NCI-H2196 (cell line): ENCODE results near the gene TACR2.

Experiments
- DNase-seq: peaks from one replicate; lab custom pipeline; 2025; ENCODE audit not compliant: unreplicated experiment; lab: John Stamatoyannopoulos, UW

The TACR2 gene

GRCh38 chr10:69405221-69405620 is 11.5 kb downstream of the TACR2 start:
- no peak for DNase-seq

- DNase-seq: no peak
Observed at GRCh38 chr10:69404786-69405185, 11.9 kb downstream of the TACR2 start.

DNA sequence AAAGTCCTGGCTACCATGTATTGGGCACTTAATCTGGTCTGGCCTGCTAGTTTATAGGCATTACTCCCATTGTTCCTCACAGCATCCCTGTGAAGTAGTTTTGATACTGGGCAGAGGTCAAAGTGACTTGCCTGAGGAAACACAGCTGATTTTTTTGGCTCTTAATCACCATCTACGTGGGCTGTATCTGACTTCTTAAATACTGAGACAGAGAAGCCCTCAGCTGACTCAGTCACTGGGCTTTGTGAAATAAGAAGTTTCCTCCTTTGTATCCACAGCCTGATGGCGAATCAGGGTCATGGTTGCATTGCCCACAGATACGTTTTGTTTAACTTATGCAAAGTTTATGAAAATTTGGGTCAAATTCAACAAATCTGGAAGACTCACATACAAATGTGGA is 13.2 kb downstream of the TACR2 start:
- no peak for DNase-seq

GRCh38 chr10:69403066-69403465 is 13.7 kb downstream of the TACR2 start:
- DNase-seq: no peak

- DNase-seq: no peak
Observed at GRCh38 chr10:69402386-69402785, 14.3 kb downstream of the TACR2 start.

DNA sequence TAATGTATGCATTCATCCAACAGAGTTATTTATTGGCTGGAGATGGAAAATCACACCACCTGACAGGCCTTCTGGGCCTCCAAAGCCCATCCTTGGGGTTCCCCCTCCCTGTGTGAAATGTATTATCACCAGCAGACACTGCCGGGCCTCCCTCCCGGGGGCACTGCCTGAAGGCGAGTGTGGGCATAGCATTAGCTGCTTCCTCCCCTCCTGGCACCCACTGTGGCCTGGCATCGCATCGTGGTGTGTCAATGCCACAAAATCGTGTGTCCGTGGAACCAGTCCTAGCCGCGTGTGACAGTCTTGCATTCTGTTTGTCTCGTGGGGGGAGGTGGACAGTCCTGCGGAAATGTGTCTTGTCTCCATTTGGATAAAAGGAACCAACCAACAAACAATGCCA is 15.3 kb downstream of the TACR2 start:
- no peak for DNase-seq

- no peak for DNase-seq
Observed at GRCh38 chr10:69400936-69401335, 15.8 kb downstream of the TACR2 start.

DNA sequence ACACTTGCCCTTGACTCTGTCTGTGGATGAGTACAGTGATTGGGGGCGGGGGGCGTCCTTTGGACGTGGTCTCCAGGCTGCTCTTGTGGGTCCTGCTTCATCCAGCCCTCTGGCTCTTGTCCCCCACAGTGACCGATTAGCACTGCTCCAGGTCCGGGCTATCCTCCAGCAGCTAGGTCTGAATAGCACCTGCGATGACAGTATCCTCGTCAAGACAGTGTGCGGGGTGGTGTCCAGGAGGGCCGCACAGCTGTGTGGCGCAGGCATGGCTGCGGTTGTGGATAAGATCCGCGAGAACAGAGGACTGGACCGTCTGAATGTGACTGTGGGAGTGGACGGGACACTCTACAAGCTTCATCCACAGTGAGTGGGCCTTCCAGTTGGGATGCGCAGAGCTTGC is 18.3 kb downstream of the TACR2 start:
- DNase-seq: no peak

GRCh38 chr10:69397972-69398371 is 18.7 kb downstream of the TACR2 start:
- no peak for DNase-seq

DNA sequence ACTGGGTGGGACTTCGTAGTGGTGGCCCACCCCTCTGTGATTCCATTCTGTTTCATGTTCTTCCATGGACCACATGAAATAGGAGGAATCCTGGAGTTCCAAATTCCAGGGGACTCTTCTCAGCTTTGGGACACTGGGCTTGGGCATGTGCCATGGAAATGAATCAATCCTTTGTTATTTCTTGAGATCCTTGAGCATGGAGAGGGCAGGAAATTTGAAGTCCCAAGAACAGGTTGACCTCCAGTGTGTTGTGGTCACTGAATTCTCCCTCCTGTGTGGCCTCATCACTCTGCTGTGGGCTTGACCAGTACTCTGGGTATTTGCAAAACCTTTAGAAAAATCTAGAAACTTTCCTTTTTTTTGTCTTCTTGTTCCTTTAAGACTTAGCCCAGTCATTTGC is 22.7 kb downstream of the TACR2 start:
- no peak for DNase-seq

DNA sequence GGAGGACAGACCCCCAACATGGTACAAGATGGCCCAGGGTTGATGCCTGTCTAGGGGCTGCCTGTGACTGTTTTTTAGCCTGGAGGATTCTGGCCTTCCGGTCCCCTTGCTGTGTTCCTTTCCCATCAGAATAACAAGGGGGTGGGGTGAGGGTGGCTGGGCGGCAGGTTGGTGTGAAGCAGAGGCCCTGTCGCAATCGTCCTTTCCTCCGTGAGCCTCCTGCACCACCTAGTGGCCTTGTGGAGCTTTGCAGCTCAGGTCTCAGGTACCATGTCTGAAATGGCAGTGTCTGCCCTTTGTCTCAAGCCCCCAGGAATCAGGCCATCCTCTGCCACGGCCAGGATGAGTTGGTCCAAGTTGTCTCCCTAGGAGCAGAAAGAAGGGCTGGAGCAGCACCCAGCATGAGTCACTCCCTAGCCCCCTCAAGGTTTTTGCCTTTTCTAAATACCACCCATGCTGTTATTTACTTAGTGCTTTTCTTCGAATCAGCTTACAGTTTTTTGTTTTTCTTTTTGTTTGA is 24.2 kb downstream of the TACR2 start:
- DNase-seq: peak; percentile 78

DNA sequence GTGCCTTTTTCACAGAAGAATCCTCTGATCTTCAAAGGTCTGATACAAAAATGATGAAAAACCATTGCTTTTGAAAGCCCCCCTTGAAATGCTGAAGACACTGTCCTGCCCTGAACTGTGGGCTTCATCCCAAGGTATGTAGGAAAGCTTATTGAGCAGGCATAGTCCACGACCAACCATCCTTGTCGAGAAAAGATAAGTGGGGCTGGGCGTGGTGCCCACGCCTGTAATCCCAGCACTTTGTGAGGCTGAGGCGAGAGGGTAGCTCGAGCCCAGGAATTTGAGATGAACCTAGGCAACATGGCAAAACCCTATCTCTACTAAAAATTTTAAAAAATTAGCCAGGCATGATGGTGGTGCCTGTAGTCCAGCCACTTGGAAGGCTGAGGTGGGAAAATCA is 25.6 kb downstream of the TACR2 start:
- DNase-seq: no peak

GRCh38 chr10:69389827-69390490 is 26.8 kb downstream of the TACR2 start:
- peak; percentile 39 for DNase-seq

GRCh38 chr10:69388488-69388887 is 28.2 kb downstream of the TACR2 start:
- no peak for DNase-seq

DNA sequence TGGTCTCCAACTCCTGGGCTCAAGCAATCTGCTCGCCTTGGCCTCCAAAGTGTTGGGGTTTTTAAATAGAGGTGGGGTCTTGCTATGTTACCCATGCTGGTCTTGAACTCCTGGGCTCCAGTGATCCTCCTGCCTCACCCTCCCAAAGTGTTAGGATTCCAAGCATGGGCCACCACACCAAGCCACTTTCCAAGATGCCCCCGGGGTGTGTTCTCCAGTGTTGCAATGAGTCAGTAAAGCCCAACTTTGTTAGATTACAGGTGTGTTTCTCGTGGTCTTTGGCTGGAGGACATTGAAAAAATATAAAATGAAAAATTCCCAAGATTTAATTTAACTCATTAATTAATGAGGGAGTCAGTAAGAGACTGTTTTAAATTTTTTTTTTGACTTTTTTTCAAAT is 29.2 kb downstream of the TACR2 start:
- no peak for DNase-seq

GRCh38 chr10:69385454-69386350 is 31.0 kb downstream of the TACR2 start:
- DNase-seq: no peak

- no peak for DNase-seq
Observed at GRCh38 chr10:69384320-69384719, 32.4 kb downstream of the TACR2 start.

DNA sequence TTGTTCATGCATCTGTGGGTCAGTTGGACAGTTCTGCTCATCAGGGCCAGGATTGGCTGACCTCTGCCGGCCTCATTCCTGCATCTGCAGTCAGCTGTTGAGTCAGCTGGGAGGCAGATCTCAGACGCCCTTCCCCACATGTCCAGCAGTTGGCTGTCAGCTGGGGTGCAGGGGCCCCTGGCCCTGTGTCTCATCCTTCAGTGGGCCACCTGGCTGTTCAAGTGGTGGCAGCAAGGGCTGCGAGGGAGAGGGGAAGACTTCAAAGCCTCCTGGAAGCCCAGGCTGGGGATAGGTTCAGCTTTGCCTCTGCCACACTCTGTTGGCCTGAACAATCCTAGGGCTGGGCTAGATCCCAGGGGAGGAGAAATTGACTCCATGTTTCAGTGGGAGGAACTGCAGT is 33.2 kb downstream of the TACR2 start:
- DNase-seq: no peak

DNA sequence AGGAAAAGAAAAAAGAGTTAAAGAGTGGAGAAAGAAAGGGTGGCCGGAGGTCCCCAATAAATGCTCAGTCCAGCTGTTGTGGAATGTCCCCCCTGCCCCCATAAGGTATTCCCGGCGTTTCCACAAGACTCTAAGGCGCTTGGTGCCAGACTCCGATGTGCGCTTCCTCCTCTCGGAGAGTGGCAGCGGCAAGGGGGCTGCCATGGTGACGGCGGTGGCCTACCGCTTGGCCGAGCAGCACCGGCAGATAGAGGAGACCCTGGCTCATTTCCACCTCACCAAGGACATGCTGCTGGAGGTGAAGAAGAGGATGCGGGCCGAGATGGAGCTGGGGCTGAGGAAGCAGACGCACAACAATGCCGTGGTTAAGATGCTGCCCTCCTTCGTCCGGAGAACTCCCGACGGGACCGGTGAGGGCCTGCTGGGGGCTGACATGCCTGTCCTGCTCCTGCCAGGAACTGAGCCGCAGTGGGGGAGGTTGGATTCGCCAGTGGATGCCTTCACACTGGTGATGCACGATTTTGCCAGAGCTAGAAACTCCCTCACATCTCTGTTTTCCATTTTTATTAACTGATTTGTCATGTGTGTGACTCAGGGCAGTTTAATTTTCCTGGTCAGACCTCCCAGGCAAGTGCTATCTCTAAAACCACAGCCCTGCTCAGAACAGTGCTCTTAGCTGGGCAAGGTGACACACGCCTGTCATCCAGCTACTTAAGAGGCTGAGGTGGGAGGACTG is 34.2 kb downstream of the TACR2 start:
- DNase-seq: no peak

DNA sequence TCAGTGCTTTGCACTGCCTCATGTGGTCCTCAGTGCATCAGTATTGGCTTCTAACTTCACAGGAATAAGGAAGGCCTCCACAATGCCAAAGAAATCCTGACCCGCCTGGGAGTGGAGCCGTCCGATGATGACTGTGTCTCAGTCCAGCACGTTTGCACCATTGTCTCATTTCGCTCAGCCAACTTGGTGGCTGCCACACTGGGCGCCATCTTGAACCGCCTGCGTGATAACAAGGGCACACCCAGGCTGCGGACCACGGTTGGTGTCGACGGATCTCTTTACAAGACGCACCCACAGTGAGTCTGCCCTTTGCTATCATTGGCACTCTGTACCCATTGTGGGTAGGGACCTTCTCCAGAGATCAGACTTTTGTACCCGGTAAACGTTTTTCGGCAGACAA is 36.9 kb downstream of the TACR2 start:
- DNase-seq: no peak

DNA sequence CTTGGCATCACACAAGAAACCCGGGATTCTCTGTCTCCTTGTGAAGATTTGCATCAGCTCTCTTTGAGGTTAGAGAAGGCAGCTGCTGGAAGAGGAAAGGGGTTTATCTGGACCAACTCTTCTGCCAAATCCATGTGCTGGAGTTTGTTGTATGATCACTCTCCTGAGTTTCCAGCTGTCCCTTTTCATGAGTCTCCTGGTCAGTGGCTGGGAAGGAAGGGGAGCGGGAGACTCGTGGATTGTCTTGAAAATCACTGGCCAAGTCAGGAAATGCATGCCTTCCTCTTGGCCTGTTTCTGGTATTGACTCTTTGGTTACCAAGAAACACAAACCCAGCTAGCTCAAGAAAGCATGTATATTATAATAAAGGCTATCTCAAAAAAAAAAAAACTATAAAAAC is 38.8 kb downstream of the TACR2 start:
- DNase-seq: no peak

DNA sequence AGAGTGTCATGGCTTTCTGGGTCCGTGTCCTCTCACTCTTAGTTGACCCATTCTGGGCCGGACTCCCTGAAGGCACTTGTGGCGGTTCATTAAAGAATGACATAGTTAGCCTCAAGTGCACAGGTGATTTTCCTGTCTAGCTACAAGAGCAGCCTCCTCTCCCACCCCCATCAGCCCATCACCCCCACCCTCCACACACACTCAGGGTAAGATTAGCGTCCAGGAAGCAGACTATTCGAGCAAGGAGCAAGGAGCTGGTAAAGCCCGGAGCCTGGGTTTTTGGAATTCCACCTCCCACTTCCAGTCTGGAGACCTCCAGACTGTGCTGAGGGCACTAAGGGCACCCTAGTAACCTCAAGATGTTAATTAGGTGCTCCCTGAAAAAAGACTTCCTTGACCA is 39.5 kb downstream of the TACR2 start:
- DNase-seq: no peak
